Stomach smooth muscle (tissue), 2 donors: ENCODE measurements around the gene PREX1.

ENCODE experiments used
- H3K27ac ChIP-seq: one replicate; pipeline ENCODE4 v1.7.0; 2013; ENCODE audit warnings: mild to moderate bottlenecking, low read length, inconsistent platforms
- H3K27me3 ChIP-seq, 2 donors: one replicate each; pipeline ENCODE4 v1.7.0; 2013; ENCODE audit warnings: low read length in 2 of 2; ENCODE audit not compliant: insufficient read depth in 2 of 2, control insufficient read depth in 1 of 2
- H3K36me3 ChIP-seq, 2 donors: one replicate each; pipeline ENCODE4 v1.7.0; 2013; ENCODE audit warnings: low read length in 2 of 2; ENCODE audit not compliant: control insufficient read depth in 2 of 2, insufficient read depth in 2 of 2
- H3K4me1 ChIP-seq: one replicate; pipeline ENCODE4 v1.7.0; 2013; ENCODE audit warnings: low read length; ENCODE audit not compliant: control insufficient read depth, insufficient read depth
- H3K4me3 ChIP-seq, 2 donors: one replicate each; pipeline ENCODE4 v1.7.0; 2013; ENCODE audit warnings: low read length in 2 of 2
- H3K9ac ChIP-seq, 2 donors: one replicate each; pipeline ENCODE4 v1.7.0; 2013; ENCODE audit warnings: low read length in 2 of 2, mild to moderate bottlenecking in 1 of 2
- H3K9me3 ChIP-seq, 2 donors: one replicate each; pipeline ENCODE4 v1.7.0; 2013; ENCODE audit warnings: low read length in 2 of 2; ENCODE audit not compliant: control insufficient read depth in 2 of 2
- donor health status: healthy.
- donor health status: Pancreatic carcinoma.

Gene PREX1

GRCh38 chr20:48607544-48607865, 220.3 kb downstream of the PREX1 start:
- Histone ChIP-seq H3K9me3 (no peaks in the 10 kb centered on the region), H3K27ac (no peak overlapping the region), H3K36me3 (no peaks in the 10 kb centered on the region), H3K4me3 (no peak overlapping the region), H3K27me3 (no peaks in the 10 kb centered on the region), H3K9ac (no peak overlapping the region), H3K4me1 (no peaks in the 10 kb centered on the region)

- H3K4me1 ChIP-seq, result no peaks in the 10 kb centered on the region
- H3K9ac ChIP-seq, result no peak overlapping the region
- no peaks in the 10 kb centered on the region for H3K9me3 ChIP-seq
- no peak overlapping the region for H3K27ac ChIP-seq
- no peak overlapping the region for H3K4me3 ChIP-seq
- no peaks in the 10 kb centered on the region for H3K27me3 ChIP-seq
- H3K36me3 ChIP-seq, result no peaks in the 10 kb centered on the region
Measured at GRCh38 chr20:48606841-48607543, 220.8 kb downstream of the PREX1 start.

- H3K27me3 ChIP-seq, result no peaks in the 10 kb centered on the region
Measured at GRCh38 chr20:48606172-48606840, 221.5 kb downstream of the PREX1 start.

GRCh38 chr20:48605364-48606171, 222.2 kb downstream of the PREX1 start:
- H3K36me3 ChIP-seq, result no peaks in the 10 kb centered on the region
- H3K4me3 ChIP-seq, result no peak overlapping the region
- H3K4me1 ChIP-seq, result no peaks in the 10 kb centered on the region
- peaks cover 0 to 4% of the 10 kb centered on the region in 2 donors for H3K9me3 ChIP-seq
- H3K9ac ChIP-seq, result no peak overlapping the region
- H3K27me3 ChIP-seq, result no peaks in the 10 kb centered on the region
- H3K27ac ChIP-seq, result no peak overlapping the region

More at GRCh38 chr20:48606172-48606840, 221.5 kb downstream of the PREX1 start:
- Histone ChIP-seq H3K27ac (no peak overlapping the region), H3K9me3 (peaks cover 0 to 4% of the 10 kb centered on the region in 2 donors), H3K9ac (no peak overlapping the region), H3K4me1 (no peaks in the 10 kb centered on the region), H3K4me3 (no peak overlapping the region), H3K36me3 (no peaks in the 10 kb centered on the region)

- Histone ChIP-seq H3K4me1 (no peaks in the 10 kb centered on the region), H3K4me3 (no peak overlapping the region), H3K27me3 (no peaks in the 10 kb centered on the region), H3K27ac (no peak overlapping the region), H3K36me3 (no peaks in the 10 kb centered on the region), H3K9ac (no peak overlapping the region), H3K9me3 (peaks cover 0 to 4% of the 10 kb centered on the region in 2 donors)
Measured at GRCh38 chr20:48604936-48605335, 222.9 kb downstream of the PREX1 start.

- Histone ChIP-seq H3K27ac (no peak overlapping the region), H3K9me3 (peaks cover 0 to 4% of the 10 kb centered on the region in 2 donors), H3K4me3 (no peak overlapping the region), H3K4me1 (no peaks in the 10 kb centered on the region), H3K27me3 (no peaks in the 10 kb centered on the region), H3K36me3 (no peaks in the 10 kb centered on the region), H3K9ac (no peak overlapping the region)
Measured at GRCh38 chr20:48604426-48604825, 223.4 kb downstream of the PREX1 start.

- Histone ChIP-seq H3K4me1 (no peaks in the 10 kb centered on the region), H3K4me3 (no peak overlapping the region), H3K27me3 (no peaks in the 10 kb centered on the region), H3K9me3 (peaks cover 0 to 4% of the 10 kb centered on the region in 2 donors), H3K36me3 (no peaks in the 10 kb centered on the region), H3K9ac (no peak overlapping the region), H3K27ac (no peak overlapping the region)
Measured at GRCh38 chr20:48603819-48604405, 223.9 kb downstream of the PREX1 start.

- no peak overlapping the region for H3K4me3 ChIP-seq
Measured at GRCh38 chr20:48603116-48603818, 224.5 kb downstream of the PREX1 start.

GRCh38 chr20:48601798-48602197, 226.0 kb downstream of the PREX1 start:
- H3K36me3 ChIP-seq, result no peaks in the 10 kb centered on the region
- H3K4me3 ChIP-seq, result no peak overlapping the region
- H3K9me3 ChIP-seq, result peaks cover 0 to 4% of the 10 kb centered on the region in 2 donors
- no peaks in the 10 kb centered on the region for H3K4me1 ChIP-seq
- H3K27me3 ChIP-seq, result no peaks in the 10 kb centered on the region
- H3K9ac ChIP-seq, result no peak overlapping the region
- H3K27ac ChIP-seq, result no peak overlapping the region

More at GRCh38 chr20:48603116-48603818, 224.5 kb downstream of the PREX1 start:
- no peaks in the 10 kb centered on the region for H3K4me1 ChIP-seq
- no peak overlapping the region for H3K9ac ChIP-seq
- no peaks in the 10 kb centered on the region for H3K27me3 ChIP-seq
- H3K36me3 ChIP-seq, result no peaks in the 10 kb centered on the region
- H3K27ac ChIP-seq, result no peak overlapping the region
- peaks cover 0 to 4% of the 10 kb centered on the region in 2 donors for H3K9me3 ChIP-seq

GRCh38 chr20:48600470-48600945, 227.3 kb downstream of the PREX1 start:
- Histone ChIP-seq H3K4me1 (no peaks in the 10 kb centered on the region), H3K9ac (no peak overlapping the region), H3K4me3 (no peak overlapping the region), H3K9me3 (peaks cover 7% of the 10 kb centered on the region in 2 donors), H3K36me3 (no peaks in the 10 kb centered on the region), H3K27ac (no peak overlapping the region), H3K27me3 (no peaks in the 10 kb centered on the region)
